Fibroblast of pulmonary artery (primary cell): ENCODE data around the gene SEMA6D.

Source experiments
- DNase-seq: peaks from one replicate; pipeline ENCODE4 v3.0.0-alpha.2; 2010; ENCODE audit warnings: low read depth
- H3K4me3 ChIP-seq: replicated peaks from 2 replicates; pipeline ENCODE4 v1.5.1; 2011; ENCODE audit warnings: low read depth, mild to moderate bottlenecking, control low read depth, low read length, moderate library complexity
- TF ChIP-seq, protein P1 (sequence below): IDR thresholded peaks from 2 replicates; pipeline ENCODE4 v1.5.1; 2011; ENCODE audit warnings: mild to moderate bottlenecking, control low read depth, low read length, inconsistent platforms; ENCODE audit errors: missing control alignments

SEMA6D gene

DNA sequence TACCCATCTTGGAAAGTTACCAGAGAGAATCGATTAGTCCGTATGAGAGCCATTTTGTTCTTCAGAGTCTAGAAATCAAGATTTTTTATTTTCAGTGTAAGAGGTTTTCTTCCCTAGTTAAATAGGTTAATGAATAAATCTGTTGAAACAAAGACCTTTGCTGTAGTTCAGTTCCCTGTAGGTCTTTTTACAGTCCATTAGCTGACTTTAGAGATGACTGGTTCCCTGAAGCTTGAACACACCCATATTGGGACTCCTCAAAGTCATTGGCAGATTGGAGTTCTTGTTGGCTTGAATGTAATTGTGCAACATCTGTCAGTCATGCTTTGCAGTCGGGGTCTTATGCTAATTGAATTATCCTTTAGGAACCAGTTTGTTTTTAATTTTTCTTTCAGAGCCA lies 45.3 kb downstream of the SEMA6D start:
- no peak for DNase-seq
- TF ChIP-seq, protein P1, sequence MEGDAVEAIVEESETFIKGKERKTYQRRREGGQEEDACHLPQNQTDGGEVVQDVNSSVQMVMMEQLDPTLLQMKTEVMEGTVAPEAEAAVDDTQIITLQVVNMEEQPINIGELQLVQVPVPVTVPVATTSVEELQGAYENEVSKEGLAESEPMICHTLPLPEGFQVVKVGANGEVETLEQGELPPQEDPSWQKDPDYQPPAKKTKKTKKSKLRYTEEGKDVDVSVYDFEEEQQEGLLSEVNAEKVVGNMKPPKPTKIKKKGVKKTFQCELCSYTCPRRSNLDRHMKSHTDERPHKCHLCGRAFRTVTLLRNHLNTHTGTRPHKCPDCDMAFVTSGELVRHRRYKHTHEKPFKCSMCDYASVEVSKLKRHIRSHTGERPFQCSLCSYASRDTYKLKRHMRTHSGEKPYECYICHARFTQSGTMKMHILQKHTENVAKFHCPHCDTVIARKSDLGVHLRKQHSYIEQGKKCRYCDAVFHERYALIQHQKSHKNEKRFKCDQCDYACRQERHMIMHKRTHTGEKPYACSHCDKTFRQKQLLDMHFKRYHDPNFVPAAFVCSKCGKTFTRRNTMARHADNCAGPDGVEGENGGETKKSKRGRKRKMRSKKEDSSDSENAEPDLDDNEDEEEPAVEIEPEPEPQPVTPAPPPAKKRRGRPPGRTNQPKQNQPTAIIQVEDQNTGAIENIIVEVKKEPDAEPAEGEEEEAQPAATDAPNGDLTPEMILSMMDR: no peak
- H3K4me3 ChIP-seq: no peak overlapping the region

DNA sequence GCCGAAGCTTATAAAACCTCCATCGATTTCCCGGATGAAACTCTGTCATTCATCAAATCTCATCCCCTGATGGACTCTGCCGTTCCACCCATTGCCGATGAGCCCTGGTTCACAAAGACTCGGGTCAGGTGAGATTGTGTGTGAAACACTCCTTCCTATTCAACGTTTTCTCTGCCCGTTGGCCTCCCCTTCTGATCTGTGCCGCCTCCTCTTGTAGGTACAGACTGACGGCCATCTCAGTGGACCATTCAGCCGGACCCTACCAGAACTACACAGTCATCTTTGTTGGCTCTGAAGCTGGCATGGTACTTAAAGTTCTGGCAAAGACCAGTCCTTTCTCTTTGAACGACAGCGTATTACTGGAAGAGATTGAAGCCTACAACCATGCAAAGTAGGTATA lies 47.4 kb downstream of the SEMA6D start:
- TF ChIP-seq, protein P1: no peak
- DNase-seq: no peak
- H3K4me3 ChIP-seq: no peak overlapping the region

DNA sequence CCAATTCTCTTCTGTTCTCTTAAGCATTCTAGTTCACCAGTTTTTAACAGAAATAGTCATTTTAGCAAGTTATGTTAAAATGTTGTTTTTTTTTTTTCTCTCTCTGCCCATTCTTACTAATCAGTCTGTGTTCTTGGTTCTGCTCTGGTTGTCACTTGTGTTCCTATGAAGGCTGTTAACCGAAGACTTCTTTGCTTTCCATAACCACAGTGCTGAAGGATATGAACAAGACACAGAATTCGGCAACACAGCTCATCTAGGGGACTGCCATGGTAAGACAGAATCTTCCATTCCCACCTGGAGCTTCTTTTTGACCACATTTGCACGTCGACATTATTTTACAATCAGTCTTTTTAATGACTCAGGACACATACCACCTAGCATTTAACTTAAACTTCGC lies 49.1 kb downstream of the SEMA6D start:
- H3K4me3 ChIP-seq: no peak overlapping the region
- TF ChIP-seq, protein P1: no peak
- no peak for DNase-seq

DNA sequence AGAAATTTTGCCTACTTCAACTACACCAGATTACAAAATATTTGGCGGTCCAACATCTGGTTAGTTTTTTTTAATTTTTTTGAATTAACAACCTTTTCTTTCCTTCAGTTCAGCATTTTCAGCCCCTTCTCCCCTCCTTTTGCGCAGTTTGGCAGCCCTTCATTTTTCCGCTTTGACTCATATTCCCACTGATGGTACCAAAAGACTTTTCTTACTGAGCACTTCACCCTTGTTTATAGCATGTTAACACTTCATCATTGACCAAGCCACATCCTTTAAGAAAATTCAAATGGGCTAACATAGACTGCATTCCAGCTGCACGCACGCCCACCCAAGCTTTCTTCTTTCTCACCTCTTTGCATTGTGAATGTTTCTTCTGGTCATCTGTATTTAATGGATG lies 49.7 kb downstream of the SEMA6D start:
- H3K4me3 ChIP-seq: no peak overlapping the region
- TF ChIP-seq, protein P1: no peak
- no peak for DNase-seq

DNA sequence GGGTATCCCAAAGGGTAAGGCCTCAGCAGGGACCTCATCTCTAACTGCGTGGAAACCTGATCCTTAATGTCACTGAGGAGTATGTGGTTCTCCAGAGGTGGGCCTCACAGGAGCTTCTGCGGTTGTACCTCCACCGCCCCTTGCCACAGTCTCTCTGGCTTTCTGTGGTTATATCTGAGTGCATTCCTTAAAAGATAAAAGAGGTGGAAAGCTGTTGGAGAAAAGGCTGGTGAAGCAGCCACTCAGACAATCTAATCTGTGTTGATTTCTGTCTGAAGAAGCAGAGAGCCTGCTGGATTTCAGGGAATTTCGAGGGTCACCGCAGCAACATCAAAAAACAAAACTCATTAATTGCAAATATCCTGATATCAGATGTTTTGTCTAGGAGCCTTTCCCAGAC lies 51.4 kb downstream of the SEMA6D start:
- no peak overlapping the region for H3K4me3 ChIP-seq
- TF ChIP-seq, protein P1: no peak

DNA sequence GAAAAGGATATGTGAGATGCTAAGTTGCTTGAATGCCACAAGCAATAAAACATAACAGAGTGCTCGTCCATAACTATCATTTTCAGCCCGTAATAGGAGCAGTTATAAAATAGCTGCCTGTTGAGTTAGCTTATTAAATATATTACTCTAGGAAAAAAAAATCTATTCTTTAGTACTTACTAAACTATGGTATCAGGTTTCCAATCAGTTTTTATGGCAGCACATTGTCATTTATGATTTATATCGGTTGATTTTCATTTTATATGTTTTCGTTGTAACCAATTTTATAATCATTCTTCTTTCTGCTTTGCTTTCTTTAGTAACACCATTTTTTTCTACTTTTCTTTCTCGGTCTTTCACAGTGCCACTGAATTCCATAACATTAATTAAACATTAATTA lies 51.9 kb downstream of the SEMA6D start:
- DNase-seq: no peak
- TF ChIP-seq, protein P1: no peak
- H3K4me3 ChIP-seq: no peak overlapping the region

More for the DNA sequence above, 51.4 kb downstream of the SEMA6D start:
- no peak for DNase-seq

DNA sequence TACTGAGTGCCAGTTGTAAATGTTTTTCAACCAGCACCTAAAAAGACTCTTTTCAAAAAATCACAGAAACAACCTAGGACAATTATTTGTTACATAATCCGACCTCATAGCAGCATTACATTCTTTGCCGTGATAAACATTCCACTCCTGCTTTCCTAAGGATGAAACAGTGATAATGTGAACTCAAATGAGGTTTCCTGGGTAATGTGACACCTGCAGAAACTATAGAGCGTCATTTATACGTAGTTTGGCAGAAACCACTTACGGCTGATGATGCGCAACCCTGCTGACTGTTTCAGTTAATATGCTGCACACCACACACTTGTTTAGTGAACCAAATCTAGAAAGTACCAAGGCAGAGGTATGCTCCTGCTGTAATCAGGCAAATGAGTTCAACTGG lies 55.8 kb downstream of the SEMA6D start:
- no peak for DNase-seq
- TF ChIP-seq, protein P1: no peak

More for the DNA sequence above, 55.8 kb downstream of the SEMA6D start:
- no peak overlapping the region for H3K4me3 ChIP-seq
